ENCODE measurements around the gene TRIM9. TPM values are rescaled to one million over a fixed set of nuclear protein-coding genes. Genes with fewer than 3 reads are reported as not detected.
"Not testable (repeated sequence)": the region's sequence is repeated elsewhere in the genome, so short reads cannot be mapped to it uniquely, and the experiment has no call there.

The TRIM9 gene
- total and polyA plus RNA-seq, 9 donors, result 0.36 to 8.7 (median 1.7) TPM

DNA sequence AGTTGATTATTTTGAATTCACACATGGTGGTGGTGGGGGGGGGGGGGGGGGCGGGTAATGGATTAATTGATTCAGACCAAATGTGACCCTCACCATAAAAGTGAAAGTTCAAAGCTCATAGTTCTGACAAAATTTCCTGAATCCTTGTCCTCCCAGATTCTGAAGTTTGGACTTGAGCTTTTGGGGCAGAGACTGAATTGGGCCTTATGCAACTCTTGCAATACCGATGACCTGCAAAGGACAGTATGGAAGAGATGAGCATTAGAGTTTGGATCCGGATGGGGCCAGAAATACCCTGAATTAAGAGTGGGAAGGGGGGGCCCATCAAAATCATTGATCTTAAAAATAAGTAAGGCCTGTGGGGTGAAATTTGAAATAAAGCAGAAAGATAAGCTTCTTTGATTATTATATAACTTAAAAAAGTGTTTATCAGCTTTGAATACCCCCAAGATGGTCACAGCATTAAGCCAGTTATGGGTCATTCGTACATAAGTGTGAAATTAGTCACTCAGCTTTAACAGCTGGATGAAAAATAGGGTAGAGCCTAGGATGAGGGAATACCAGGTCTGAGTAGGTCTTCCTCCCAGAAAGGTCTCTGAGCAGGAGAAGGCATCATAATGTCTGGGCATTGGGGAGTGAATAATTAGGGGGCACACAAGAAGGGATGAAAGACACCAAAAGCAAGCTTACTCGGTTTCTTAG is 148.5 kb downstream of the TRIM9 start:
- Histone ChIP-seq H3K4me1 (ENCODE audit: insufficient read depth) (peaks cover 3% of the 10 kb centered on the region), H3K27ac (no peak overlapping the region), H3K9me3 (no peaks in the 10 kb centered on the region), H3K36me3 (no peaks in the 10 kb centered on the region), H3K4me3 (no peak overlapping the region), H3K27me3 (no peaks in the 10 kb centered on the region)
- 90 to 95% (median 95%) methylated on average over 5 of the region's 5 CpGs for WGBS, 3 donors
- TF ChIP-seq, protein P1, sequence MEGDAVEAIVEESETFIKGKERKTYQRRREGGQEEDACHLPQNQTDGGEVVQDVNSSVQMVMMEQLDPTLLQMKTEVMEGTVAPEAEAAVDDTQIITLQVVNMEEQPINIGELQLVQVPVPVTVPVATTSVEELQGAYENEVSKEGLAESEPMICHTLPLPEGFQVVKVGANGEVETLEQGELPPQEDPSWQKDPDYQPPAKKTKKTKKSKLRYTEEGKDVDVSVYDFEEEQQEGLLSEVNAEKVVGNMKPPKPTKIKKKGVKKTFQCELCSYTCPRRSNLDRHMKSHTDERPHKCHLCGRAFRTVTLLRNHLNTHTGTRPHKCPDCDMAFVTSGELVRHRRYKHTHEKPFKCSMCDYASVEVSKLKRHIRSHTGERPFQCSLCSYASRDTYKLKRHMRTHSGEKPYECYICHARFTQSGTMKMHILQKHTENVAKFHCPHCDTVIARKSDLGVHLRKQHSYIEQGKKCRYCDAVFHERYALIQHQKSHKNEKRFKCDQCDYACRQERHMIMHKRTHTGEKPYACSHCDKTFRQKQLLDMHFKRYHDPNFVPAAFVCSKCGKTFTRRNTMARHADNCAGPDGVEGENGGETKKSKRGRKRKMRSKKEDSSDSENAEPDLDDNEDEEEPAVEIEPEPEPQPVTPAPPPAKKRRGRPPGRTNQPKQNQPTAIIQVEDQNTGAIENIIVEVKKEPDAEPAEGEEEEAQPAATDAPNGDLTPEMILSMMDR (IDR thresholded peaks at IDR 0.05), result no peak
- TF ChIP-seq POLR2A (IDR thresholded peaks at IDR 0.05), result no peak
- TF ChIP-seq EP300 (IDR thresholded peaks at IDR 0.05), result no peak
- intact Hi-C loops (cut with DNase I), result no loop called here
- DNase-seq, result no peak

DNA sequence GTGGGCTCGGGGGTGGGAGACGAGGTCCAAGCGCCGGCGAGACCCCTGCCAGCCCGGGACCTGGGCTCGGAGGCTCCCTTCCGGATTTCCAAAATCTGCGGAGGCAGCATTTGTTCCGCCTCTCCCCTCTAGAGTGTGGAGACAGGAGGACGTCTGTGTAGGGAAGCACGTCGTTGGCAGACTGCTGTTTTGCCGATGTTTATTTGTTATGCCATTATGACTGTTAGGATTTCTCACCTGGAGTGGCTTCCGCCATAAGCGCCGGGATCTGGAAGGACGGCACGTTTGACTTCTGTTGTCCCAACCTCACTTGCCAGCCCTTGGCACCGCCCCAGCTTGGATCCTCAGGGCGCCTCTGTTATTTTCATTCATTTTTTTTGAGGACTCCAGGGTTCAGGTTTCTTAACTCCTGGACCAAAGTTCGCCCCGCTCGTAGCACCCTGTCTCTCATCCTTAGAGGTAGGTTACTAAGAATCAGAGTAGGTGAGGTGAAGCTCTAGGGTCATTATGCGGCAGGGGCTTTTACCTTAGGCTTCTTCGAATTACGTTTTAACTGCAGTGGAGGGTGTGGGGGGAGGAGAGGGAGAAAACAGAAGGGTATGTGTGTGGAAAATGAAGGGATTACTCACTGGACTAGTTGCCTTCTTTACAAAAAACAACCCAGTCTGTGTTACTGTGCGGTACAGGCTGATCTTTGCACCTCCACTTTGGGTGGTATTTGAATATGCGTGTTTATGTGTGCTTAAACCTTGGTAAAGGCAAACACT is 150.1 kb downstream of the TRIM9 start:
- peak in 4 of 5 donors; percentile 59 to 78 (median 66) for DNase-seq
- Histone ChIP-seq H3K27me3 (no peaks in the 10 kb centered on the region), H3K9me3 (no peaks in the 10 kb centered on the region), H3K36me3 (no peaks in the 10 kb centered on the region), H3K4me3 (peak overlapping the region; percentile 89), H3K4me1 (ENCODE audit: insufficient read depth) (peaks cover 3% of the 10 kb centered on the region), H3K27ac (peak overlapping the region; percentile 87)
- intact Hi-C loops (cut with DNase I), result no loop called here
- TF ChIP-seq POLR2A (IDR thresholded peaks at IDR 0.05), result peak; percentile 1
- TF ChIP-seq, protein P1 (IDR thresholded peaks at IDR 0.05), result no peak
- WGBS, 3 donors, result 4 to 5% (median 4%) methylated on average over 28 to 29 of the region's 29 CpGs

DNA sequence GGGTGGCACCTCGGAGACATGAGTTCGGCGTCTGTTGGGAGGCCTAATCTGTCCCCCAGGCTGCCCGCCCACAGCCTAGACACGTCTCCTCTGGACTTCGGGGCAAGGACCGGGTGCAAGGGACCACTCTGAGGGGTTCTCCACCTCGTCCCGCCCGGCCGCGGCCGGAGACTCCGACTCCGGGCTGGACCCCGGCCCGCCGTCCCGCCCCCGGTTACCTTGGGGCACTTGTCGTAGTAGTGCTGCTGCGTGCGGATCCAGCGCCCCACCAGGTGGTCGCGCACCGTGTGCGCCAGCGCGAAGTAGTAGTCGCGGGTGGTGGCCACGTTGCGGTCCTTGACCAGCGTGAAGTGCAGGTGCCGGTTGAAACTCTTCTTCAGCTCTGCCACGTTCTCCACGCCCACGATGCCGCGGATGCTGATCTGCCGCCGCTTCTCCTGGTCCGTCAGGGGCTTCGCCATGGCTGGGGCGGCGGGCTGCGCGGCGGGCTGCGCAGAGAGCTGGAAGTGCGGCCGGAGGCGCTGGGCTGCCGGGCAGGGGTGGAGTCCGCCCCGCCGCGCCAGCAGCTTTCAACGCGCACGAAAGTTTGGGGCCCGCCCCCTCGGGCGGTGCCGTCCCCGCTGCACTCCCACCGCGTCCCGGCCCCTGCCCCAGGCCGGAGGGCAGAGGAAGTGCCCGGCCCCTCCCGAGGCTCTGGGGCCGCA is 150.8 kb downstream of the TRIM9 start, which contains the start of gene PYGL:
Gene PYGL, minus strand, starts transcription at position 541 of the 704 bp plus-strand sequence. Its CDS starts 80 bp downstream, at position 461.
- Histone ChIP-seq H3K4me1 (ENCODE audit: insufficient read depth) (peaks cover 3% of the 10 kb centered on the region), H3K36me3 (no peaks in the 10 kb centered on the region), H3K27ac (peak within 1 kb of the TSS; percentile 87), H3K4me3 (peak within 1 kb of the TSS; percentile 89), H3K9me3 (no peaks in the 10 kb centered on the region), H3K27me3 (no peaks in the 10 kb centered on the region)
- TF ChIP-seq, protein P1 (IDR thresholded peaks at IDR 0.05), result no peak
- TF ChIP-seq EP300 (IDR thresholded peaks at IDR 0.05) (no peak), POLR2A (IDR thresholded peaks at IDR 0.05) (peak; percentile 55)
- WGBS, 3 donors, result 0 to 1% (median 1%) methylated on average over 30 to 74 of the region's 74 CpGs
- intact Hi-C loops (cut with DNase I), result no loop called here
- DNase-seq, result peak; percentile 70 to 87 (median 75)

DNA sequence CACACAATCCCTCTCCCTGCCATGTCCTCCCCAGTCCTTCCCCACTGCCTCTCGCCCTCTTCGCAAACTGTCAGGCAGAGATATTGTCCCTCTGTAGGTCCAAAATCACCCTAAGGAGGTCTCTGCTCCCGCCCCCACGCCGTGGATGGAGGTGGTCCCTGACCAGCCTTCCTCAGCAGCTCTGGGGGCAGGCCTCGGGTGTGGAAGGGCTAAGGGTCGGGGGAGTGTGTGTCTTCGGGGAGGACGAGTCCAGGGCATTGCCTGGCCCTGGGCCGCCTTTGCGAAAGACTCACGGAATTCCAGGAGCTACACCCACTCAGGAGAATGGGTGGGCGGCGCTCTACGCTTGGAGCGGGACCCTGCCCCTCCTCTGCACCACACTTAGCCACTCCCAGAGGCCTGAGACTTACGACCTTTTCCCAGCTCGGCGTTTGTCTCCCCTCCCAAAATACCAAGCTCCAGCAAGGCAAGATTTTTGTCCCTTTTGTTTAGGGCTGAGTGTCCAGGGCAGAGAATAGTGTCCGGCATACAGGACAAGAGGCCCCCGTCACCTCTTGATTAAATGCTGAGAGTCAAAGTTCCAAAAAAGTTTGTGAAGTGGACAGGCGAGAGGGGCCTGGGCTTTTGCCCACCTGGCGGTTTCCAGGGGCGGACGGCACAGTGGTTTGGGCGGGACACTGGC is 151.5 kb downstream of the TRIM9 start:
- peak; percentile 66 to 83 (median 71) for DNase-seq
- Histone ChIP-seq H3K27me3 (no peaks in the 10 kb centered on the region), H3K36me3 (no peaks in the 10 kb centered on the region), H3K9me3 (no peaks in the 10 kb centered on the region), H3K4me3 (peak overlapping the region; percentile 89), H3K27ac (peak overlapping the region; percentile 87), H3K4me1 (ENCODE audit: insufficient read depth) (peaks cover 3% of the 10 kb centered on the region)
- TF ChIP-seq POLR2A (IDR thresholded peaks at IDR 0.05) (no peak), EP300 (IDR thresholded peaks at IDR 0.05) (no peak)
- TF ChIP-seq, protein P1 (IDR thresholded peaks at IDR 0.05), result no peak
- 6 to 8% (median 7%) methylated on average over 26 of the region's 26 CpGs for WGBS, 3 donors
- intact Hi-C loops (cut with DNase I), result no loop called here

DNA sequence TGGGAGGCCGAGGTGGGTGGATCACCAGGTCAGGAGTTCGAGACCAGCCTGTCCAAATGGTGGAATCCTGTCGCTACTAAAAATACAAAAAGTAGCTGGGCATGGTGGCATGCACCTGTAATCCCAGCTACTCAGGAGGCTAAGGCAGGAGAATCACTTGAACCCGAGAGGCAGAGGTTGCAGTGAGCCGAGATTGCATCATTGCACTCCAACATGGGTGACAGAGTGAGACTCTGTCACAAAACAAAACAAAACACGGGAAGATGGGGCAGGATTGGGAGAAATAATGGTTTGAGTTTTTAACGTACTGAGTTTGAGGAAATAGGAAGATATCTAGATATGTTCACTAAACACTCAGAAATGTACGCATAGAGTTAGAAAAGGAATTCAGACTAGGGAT is 153.3 kb downstream of the TRIM9 start:
- DNase-seq; H3K4me3 ChIP-seq; H3K36me3 ChIP-seq; H3K9me3 ChIP-seq; H3K27ac ChIP-seq; H3K4me1 ChIP-seq (ENCODE audit: insufficient read depth); H3K27me3 ChIP-seq; intact Hi-C loops (cut with DNase I): not testable (repeated sequence)
- WGBS, 3 donors, result 94 to 96% (median 95%) methylated on average over 8 of the region's 8 CpGs

All from ovary (tissue), 9 donors.